Fibroblast of skin of abdomen (primary cell): Measurements from ENCODE around the gene RALGDS.
A peak's percentile ranks its signal among the peaks of the same experiment; 100 is the strongest.

Experiments used
- DNase-seq: peaks from one replicate; pipeline ENCODE4 v3.0.0-alpha.2; 2013

RALGDS gene

GRCh38 chr9:133151041-133151440 is 30.0 kb upstream of the RALGDS start:
- DNase-seq = no peak

GRCh38 chr9:133149130-133150015 is 28.3 kb upstream of the RALGDS start:
- DNase-seq = peak; percentile 83

- peak; percentile 36 for DNase-seq
Observed at GRCh38 chr9:133148199-133149129, 27.4 kb upstream of the RALGDS start.

- peak; percentile 41 for DNase-seq
Observed at GRCh38 chr9:133147412-133148198, 26.6 kb upstream of the RALGDS start.

- DNase-seq = no peak
Observed at GRCh38 chr9:133146746-133147411, 25.8 kb upstream of the RALGDS start.

- DNase-seq = no peak
Observed at GRCh38 chr9:133144904-133145851, 24.1 kb upstream of the RALGDS start.

GRCh38 chr9:133144142-133144903 is 23.3 kb upstream of the RALGDS start:
- peak; percentile 47 for DNase-seq

- DNase-seq = no peak
Observed at GRCh38 chr9:133143639-133144141, 22.6 kb upstream of the RALGDS start.

GRCh38 chr9:133142684-133143622 is 21.9 kb upstream of the RALGDS start:
- no peak for DNase-seq

- DNase-seq = no peak
Observed at GRCh38 chr9:133141833-133142595, 21.0 kb upstream of the RALGDS start.

GRCh38 chr9:133140606-133141005 is 19.6 kb upstream of the RALGDS start:
- no peak for DNase-seq

- no peak for DNase-seq
Observed at GRCh38 chr9:133140174-133140505, 19.1 kb upstream of the RALGDS start.

GRCh38 chr9:133139246-133140173 is 18.5 kb upstream of the RALGDS start:
- no peak for DNase-seq

GRCh38 chr9:133137451-133138231 is 16.6 kb upstream of the RALGDS start:
- DNase-seq = no peak

GRCh38 chr9:133135146-133135745 is 14.2 kb upstream of the RALGDS start:
- peak; percentile 79 for DNase-seq
